Gastrocnemius medialis (tissue), 4 donors: Measurements from ENCODE around the gene SORL1.

ENCODE experiments used
- CTCF ChIP-seq, 5 experiments: fragments of 450-650 bp in 3 of 5; fragments of 200-600 bp in 2 of 5; sonication (generic) in 2 of 5; IDR thresholded peaks in 4 of 5; conservative IDR thresholded peaks in 1 of 5; 1 replicate in 4 of 5; 2 replicates in 1 of 5; pipeline ENCODE4 v1.5.1; 2016 to 2019; ENCODE audit warnings: antibody characterized with exemption in 5 of 5, mild to moderate bottlenecking in 3 of 5, moderate library complexity in 3 of 5
- POLR2A ChIP-seq, 2 donors: fragments of 450-650 bp; IDR thresholded peaks; one replicate each; pipeline ENCODE4 v1.6.1; 2017; ENCODE audit warnings: antibody characterized with exemption in 2 of 2, mild to moderate bottlenecking in 2 of 2, moderate library complexity in 2 of 2

- TF ChIP-seq CTCF (IDR thresholded peaks at IDR 0.05 in 4 of 5, conservative IDR thresholded peaks at IDR 0.05 in 1 of 5) (no peak), POLR2A (IDR thresholded peaks at IDR 0.05) (no peak)
Observed at GRCh38 chr11:121476379-121477032, 24.4 kb downstream of the SORL1 start.
